Measurements from ENCODE around the gene ERCC6L2.

- TF ChIP-seq CTCF (IDR thresholded peaks at IDR 0.05; ENCODE audit: poor library complexity, severe bottlenecking) (peak; percentile 39), MXI1 (conservative IDR thresholded peaks at IDR 0.05; ENCODE audit: poor library complexity, severe bottlenecking) (peak; percentile 71), EZH2 (IDR thresholded peaks at IDR 0.05; ENCODE audit: borderline replicate concordance, insufficient read depth, low read length, poor library complexity, severe bottlenecking) (no peak), TAF1 (IDR thresholded peaks at IDR 0.05; ENCODE audit: low read depth) (peak; percentile 90)
Measured at GRCh38 chr9:95875305-95876137, at the start of gene ERCC6L2.

Data from neural cell (in vitro differentiated cells).